ENCODE data around the gene SLC5A9. TPM values are rescaled to one million over a fixed set of nuclear protein-coding genes. Genes with fewer than 3 reads are reported as not detected.

The SLC5A9 gene
- total and polyA plus RNA-seq, 2 experiments from 2014 or later = 20.9 to 26.5 TPM

DNA sequence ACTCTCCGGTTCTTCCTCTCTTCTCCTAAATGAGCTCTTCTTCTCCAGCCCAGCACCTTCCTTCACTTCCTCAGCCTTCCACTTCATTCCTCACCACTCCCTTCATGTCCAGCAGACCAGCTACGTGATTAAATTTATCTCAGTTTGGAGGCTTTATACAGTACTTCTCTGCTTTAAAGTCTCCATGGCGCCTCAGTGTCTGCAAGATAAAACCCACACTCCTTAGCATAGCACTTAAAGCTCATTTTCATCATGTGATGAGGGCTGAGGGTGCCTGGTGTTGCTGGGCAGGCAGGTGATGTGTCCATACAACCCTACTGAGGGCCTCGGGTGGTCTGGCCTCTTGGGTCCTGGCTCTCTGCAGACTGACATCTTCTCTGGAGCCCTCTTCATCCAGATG, 7.7 kb downstream of the SLC5A9 start:
- Histone ChIP-seq H4K20me1 (ENCODE audit: insufficient read depth, poor library complexity, severe bottlenecking) (no peaks in the 10 kb centered on the region), H3K9me2 (replicated peaks; ENCODE audit: insufficient read depth) (no peaks in the 10 kb centered on the region), H3K9me3 (ENCODE audit: low read depth) (no peaks in the 10 kb centered on the region), H3K27me3 (no peaks in the 10 kb centered on the region), H3K4me3 (no peak overlapping the region), H3K36me3 (replicated peaks; ENCODE audit: insufficient read depth, low read depth) (no peaks in the 10 kb centered on the region), H3K79me2 (no peaks in the 10 kb centered on the region), H3K4me1 (ENCODE audit: insufficient read depth) (no peaks in the 10 kb centered on the region), H2AFZ (no peak overlapping the region), H3K27ac (no peak overlapping the region), H3K4me2 (no peak overlapping the region)
- WGBS (ENCODE audit: low lambda C conversion rate, missing lambda C conversion rate) = 56% methylated on average over 4 of the region's 4 CpGs
- DNase-seq (ENCODE audit: low spot score) = no peak
- no peak for TF ChIP-seq EZH2 (IDR thresholded peaks at IDR 0.05; ENCODE audit: borderline replicate concordance)
- TF ChIP-seq, protein P1, sequence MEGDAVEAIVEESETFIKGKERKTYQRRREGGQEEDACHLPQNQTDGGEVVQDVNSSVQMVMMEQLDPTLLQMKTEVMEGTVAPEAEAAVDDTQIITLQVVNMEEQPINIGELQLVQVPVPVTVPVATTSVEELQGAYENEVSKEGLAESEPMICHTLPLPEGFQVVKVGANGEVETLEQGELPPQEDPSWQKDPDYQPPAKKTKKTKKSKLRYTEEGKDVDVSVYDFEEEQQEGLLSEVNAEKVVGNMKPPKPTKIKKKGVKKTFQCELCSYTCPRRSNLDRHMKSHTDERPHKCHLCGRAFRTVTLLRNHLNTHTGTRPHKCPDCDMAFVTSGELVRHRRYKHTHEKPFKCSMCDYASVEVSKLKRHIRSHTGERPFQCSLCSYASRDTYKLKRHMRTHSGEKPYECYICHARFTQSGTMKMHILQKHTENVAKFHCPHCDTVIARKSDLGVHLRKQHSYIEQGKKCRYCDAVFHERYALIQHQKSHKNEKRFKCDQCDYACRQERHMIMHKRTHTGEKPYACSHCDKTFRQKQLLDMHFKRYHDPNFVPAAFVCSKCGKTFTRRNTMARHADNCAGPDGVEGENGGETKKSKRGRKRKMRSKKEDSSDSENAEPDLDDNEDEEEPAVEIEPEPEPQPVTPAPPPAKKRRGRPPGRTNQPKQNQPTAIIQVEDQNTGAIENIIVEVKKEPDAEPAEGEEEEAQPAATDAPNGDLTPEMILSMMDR (IDR thresholded peaks at IDR 0.05; ENCODE audit: poor library complexity) = no peak
- no peak for TF ChIP-seq EZH2phosphoT487 (IDR thresholded peaks at IDR 0.05; ENCODE audit: low read depth, severe bottlenecking, unreplicated experiment)

GRCh38 chr1:48232722-48233121, 10.2 kb downstream of the SLC5A9 start:
- Histone ChIP-seq H3K4me3 (no peak overlapping the region), H4K20me1 (ENCODE audit: insufficient read depth, poor library complexity, severe bottlenecking) (no peaks in the 10 kb centered on the region), H3K27ac (no peak overlapping the region), H3K9me3 (ENCODE audit: low read depth) (no peaks in the 10 kb centered on the region), H3K4me1 (ENCODE audit: insufficient read depth) (no peaks in the 10 kb centered on the region), H3K27me3 (no peaks in the 10 kb centered on the region), H3K9me2 (replicated peaks; ENCODE audit: insufficient read depth) (no peaks in the 10 kb centered on the region), H2AFZ (no peak overlapping the region), H3K36me3 (replicated peaks; ENCODE audit: insufficient read depth, low read depth) (no peaks in the 10 kb centered on the region), H3K4me2 (no peak overlapping the region), H3K79me2 (no peaks in the 10 kb centered on the region)
- TF ChIP-seq, protein P1 (IDR thresholded peaks at IDR 0.05; ENCODE audit: poor library complexity) = no peak
- no peak for TF ChIP-seq EZH2phosphoT487 (IDR thresholded peaks at IDR 0.05; ENCODE audit: low read depth, severe bottlenecking, unreplicated experiment)
- no CpG with 5 or more reads among the region's 1 CpG for WGBS (ENCODE audit: low lambda C conversion rate, missing lambda C conversion rate)
- DNase-seq (ENCODE audit: low spot score) = no peak

GRCh38 chr1:48233666-48234485, 11.4 kb downstream of the SLC5A9 start:
- Histone ChIP-seq H3K27ac (no peak overlapping the region), H3K27me3 (no peaks in the 10 kb centered on the region), H3K4me1 (ENCODE audit: insufficient read depth) (no peaks in the 10 kb centered on the region), H3K9me2 (replicated peaks; ENCODE audit: insufficient read depth) (no peaks in the 10 kb centered on the region), H3K79me2 (no peaks in the 10 kb centered on the region), H2AFZ (no peak overlapping the region), H3K4me3 (no peak overlapping the region), H3K36me3 (replicated peaks; ENCODE audit: insufficient read depth, low read depth) (no peaks in the 10 kb centered on the region), H4K20me1 (ENCODE audit: insufficient read depth, poor library complexity, severe bottlenecking) (no peaks in the 10 kb centered on the region), H3K9me3 (ENCODE audit: low read depth) (no peaks in the 10 kb centered on the region), H3K4me2 (no peak overlapping the region)
- TF ChIP-seq, protein P1 (IDR thresholded peaks at IDR 0.05; ENCODE audit: poor library complexity) = no peak
- TF ChIP-seq EZH2 (IDR thresholded peaks at IDR 0.05; ENCODE audit: borderline replicate concordance) (no peak), EZH2phosphoT487 (IDR thresholded peaks at IDR 0.05; ENCODE audit: low read depth, severe bottlenecking, unreplicated experiment) (no peak)
- WGBS (ENCODE audit: low lambda C conversion rate, missing lambda C conversion rate) = 87% methylated on average over 12 of the region's 12 CpGs
- DNase-seq (ENCODE audit: low spot score) = no peak

All from hepatocyte (in vitro differentiated cells).